ENCODE results near the gene TBX21.
A peak's percentile ranks its signal among the peaks of the same experiment; 100 is the strongest.

The TBX21 gene

DNA sequence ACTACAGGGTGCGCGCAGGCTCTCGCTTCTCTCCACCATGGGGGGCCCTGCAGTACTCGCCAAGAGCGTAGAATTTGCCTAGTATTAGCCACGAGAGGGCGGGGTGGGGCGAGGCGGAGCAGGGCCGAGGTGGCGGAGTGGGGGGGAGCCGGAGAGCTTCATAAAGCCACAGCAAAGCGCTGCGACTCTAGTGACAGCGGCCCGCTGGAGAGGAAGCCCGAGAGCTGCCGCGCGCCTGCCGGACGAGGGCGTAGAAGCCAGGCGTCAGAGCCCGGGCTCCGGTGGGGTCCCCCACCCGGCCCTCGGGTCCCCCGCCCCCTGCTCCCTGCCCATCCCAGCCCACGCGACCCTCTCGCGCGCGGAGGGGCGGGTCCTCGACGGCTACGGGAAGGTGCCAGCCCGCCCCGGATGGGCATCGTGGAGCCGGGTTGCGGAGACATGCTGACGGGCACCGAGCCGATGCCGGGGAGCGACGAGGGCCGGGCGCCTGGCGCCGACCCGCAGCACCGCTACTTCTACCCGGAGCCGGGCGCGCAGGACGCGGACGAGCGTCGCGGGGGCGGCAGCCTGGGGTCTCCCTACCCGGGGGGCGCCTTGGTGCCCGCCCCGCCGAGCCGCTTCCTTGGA is at the start of gene TBX21:
TSS of gene TBX21 (plus strand) at position 190 of the 627 bp plus-strand sequence. CDS start at position 409, 219 bp downstream.
- DNase-seq (ENCODE audit: low spot score) = peak; percentile 25

DNA sequence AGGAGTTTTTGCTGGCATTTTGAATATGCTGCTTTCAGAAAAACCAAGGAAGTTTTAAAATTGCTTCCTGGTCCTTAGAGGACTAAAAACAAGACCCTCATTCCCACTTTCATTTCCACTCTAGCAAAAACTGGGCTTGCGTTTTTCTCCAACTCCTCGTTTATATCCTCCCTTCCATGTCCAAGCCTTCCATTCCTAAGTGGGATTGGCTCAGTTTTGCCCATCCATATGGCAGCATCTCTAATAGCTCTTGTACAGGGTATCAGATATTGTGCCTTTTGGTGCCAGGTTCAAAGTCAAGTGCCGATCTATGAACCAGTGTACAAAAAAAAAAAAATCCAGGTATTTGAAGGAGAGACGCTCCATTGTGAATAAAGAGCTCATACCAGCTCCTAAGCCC is 49.0 kb upstream of the TBX21 start:
- DNase-seq (ENCODE audit: low spot score) = no peak

DNA sequence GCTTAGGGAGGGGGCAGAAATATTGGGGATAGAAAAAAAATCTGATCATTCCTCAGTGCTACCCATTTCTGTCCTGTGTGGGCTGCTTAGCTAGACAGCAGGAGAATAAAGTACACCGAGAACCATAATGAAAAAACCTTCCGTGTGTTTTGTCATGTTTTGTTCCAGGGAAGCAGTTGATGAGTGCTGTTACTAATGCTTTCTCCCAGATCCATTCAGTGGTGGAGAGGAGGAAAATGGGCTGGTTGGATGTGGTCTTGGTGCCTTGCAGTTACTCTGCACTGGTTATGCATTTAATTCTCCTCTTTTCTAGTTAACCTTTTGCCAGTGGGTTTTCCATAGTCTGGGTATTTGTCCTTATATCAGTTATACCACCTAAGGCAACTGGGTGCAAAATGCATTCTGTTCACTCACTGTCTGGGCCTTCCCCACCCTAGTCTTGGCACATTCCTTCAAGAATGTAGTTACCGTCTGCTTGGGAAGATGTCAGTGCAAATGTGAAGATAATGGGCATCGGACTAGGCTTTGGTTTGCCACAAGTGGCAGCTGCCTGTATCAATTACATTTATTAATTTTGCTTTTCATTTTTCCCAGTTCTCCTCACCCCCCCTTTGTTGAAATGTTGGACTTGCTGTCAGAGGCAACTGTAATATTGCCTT is 48.4 kb upstream of the TBX21 start:
- no peak for DNase-seq (ENCODE audit: low spot score)

DNA sequence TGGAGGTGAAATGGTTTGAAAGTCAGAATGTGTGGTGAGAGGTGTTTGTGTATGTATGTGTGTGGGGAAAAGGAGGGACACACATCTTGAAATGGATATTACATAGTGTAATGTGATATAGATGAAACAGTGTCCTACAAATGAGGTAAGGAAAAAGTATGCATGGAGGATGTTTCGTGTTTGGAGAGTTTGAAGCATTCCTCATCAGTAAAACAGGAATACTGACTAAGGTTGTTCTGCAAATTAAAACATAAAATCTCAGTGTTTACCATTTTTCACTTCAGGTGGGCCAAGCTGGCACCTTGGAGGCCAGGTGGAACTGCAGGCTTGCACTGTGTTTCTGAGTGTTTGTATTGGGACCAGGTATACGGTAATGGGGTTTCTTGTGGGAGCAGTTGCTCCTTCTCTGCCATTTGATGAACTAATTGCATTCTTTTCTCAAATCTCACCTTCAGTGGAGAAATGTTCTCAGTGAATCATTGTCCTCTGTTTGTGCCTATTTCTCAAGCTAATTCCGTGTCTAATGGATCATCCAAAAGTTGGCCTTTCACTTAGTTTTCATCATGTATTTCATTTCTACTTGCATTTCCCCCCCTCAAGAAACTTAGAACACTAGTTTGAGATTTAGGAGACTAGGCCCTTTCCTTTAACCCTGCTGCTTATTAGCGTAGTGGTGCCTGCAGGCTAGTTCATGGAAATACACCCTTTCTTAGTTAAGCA is 47.3 kb upstream of the TBX21 start:
- DNase-seq (ENCODE audit: low spot score) = no peak

DNA sequence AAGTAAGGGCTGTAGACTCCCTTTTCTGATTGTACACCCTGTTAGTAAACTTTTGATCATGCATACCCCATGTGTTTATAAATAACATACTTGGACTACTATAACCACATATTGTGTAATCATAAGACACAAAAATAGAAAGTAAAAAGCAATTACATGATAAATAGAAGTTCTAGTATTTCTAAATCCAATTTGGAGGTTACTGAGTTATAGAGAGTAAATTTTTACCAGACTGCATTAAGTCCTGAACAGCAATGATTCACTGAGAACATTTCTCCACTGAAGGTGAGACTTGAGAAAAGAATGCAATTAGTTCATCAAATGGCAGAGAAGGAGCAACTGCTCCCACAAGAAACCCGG is 46.8 kb upstream of the TBX21 start:
- no peak for DNase-seq (ENCODE audit: low spot score)

GRCh38 chr17:47686664-47687327 is 46.2 kb upstream of the TBX21 start:
- no peak for DNase-seq (ENCODE audit: low spot score)

GRCh38 chr17:47687328-47687690 is 45.7 kb upstream of the TBX21 start:
- no peak for DNase-seq (ENCODE audit: low spot score)

- peak; percentile 43 for DNase-seq (ENCODE audit: low spot score)
These were observed 45.3 kb upstream of the TBX21 start for GRCh38 chr17:47687748-47688147.

DNA sequence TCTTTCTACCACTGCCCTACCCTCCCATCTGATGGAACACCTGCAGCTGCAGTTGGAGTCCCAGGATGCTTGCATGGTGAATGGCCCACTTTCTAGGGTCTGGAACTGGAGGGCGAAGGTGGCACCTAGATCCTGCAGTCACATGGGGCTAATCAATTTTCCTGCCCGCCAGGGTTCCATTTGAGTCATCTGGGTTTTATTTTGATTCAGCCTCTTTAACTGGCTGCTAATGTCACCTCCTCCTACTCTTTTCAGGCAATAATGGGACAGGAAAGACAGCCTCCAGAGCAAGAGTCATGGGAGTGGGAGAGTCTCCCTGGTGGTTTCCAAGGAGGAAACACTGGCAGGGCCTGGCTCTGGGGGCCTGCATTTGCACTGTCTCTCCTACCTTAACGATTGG is 42.9 kb upstream of the TBX21 start:
- no peak for DNase-seq (ENCODE audit: low spot score)

DNA sequence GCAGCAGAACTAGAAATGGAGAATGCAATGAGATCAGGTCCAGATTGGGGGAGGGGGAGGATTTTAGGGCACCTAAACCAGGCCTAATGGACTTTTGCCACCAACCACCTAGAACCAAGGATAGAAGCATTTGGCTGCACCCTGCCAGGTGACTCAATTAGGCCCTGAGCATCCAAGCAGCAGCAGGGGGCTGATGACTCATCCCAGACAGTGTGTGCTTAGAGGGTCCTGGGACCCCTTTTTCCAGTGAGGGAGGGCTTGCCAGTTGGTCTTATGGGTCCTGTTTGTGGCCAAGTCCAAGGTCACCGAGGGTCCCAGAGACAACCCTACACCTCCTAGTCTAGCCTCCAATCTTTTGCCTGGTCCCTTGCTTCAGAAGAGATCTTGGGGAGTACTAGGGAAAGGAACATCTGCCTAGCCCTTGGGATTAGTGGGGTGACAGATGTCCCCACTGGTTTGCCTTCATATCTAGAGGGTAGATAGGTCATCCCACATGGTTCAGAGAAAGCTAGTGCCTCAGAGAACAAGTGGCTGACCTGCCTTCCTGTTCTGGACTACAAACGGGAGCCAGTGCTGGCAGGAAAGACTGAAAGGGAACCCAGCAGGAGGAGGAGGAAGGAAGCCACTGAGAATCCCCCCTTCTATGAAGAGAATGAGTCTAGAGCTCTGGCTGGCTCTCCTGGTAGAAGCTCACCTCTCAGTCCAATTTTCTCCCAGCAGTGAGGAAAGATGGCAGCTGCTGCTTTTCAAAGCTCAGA is 40.7 kb upstream of the TBX21 start:
- DNase-seq (ENCODE audit: low spot score) = no peak

DNA sequence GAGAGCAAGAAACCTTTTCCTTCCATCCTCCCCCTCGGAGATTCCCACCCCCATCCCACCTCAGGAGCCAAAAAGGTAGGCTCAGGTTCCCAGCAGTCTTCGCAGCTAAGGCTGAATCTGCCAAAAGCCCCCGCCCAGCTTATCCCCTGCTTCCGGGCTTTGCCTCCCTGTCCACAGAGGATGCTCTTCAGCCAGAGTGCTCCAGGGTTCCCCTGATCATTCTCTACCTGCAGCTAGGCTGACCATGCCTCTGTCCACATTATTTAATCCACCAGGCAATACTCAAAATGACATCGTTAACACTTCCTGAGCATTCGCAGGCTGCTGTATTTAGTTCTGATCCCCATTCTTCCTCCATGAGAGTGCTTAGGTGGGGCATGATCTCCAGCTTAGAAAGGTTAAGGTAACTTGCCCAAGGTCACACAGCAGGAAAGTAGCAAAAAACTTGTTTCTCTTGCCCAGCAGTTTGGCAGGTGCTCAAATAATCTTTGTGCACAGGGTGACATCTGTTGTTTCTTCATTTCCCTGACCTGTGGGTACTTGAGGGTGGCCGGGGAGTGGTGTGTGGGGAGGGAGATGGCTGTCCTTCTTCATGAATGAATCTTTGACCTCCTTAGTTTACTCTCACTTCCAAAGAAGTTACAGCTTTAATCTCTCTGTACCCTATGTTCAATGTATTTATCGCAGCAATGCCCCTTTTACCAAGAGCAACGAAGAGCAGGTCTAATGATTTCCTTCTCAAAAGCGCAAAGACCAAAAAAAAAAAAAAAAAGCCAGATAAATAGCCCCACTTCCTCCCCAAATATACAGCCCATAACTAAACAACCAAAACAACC is 39.9 kb upstream of the TBX21 start:
- no peak for DNase-seq (ENCODE audit: low spot score)

- DNase-seq (ENCODE audit: low spot score) = peak; percentile 70
These were observed 39.1 kb upstream of the TBX21 start, which contains the start of gene TBKBP1 for GRCh38 chr17:47693731-47694580. Gene TBKBP1, plus strand, starts transcription at chr17:47694161. Its CDS starts 1,952 bp downstream, at chr17:47696113.

GRCh38 chr17:47694581-47695428 is 38.2 kb upstream of the TBX21 start:
- peak; percentile 56 for DNase-seq (ENCODE audit: low spot score)

DNA sequence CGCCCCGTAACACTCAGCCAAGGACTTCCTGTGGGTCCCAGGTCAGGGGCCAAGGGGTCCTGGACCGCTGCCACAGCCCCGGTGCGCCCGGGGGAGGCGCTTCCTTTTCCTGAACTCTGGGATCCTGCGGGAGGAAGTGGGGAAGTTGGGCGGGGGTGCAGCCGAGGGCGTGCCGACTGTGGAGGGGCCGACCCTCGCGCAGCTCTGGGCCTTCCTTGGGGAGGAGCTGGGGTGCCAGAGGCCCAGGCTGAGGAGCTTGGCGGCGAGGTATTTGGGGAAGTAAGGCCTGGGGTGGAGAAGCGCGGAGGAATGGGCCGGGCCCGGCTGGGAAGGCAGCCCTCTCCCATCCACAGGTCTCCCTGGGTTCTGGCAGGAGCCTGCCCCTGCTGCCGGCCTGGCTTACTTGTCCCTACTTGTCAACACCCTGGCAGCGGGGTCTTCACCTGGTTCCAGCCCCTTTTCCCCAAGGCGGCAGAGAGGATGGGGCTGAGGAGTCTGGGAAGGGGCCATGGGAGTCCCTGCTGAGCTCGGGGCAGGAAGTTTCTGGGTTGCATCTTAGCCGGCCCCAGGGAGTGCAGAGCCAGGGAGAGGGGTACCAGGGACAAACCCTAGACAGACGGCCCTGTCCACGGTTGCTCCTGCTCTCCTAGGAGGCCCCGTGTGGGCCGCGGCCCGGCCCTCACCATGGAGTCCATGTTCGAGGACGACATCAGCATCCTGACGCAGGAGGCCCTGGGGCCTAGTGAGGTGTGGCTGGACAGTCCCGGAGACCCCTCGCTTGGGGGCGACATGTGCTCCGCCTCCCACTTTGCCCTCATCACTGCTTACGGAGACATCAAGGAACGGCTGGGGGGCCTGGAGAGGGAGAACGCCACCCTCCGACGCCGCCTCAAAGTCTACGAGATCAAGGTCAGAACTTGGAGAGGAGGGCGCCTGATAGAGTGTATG is 37.3 kb upstream of the TBX21 start:
- peak; percentile 40 for DNase-seq (ENCODE audit: low spot score)

- no peak for DNase-seq (ENCODE audit: low spot score)
These were observed 36.1 kb upstream of the TBX21 start for GRCh38 chr17:47696717-47697642.

DNA sequence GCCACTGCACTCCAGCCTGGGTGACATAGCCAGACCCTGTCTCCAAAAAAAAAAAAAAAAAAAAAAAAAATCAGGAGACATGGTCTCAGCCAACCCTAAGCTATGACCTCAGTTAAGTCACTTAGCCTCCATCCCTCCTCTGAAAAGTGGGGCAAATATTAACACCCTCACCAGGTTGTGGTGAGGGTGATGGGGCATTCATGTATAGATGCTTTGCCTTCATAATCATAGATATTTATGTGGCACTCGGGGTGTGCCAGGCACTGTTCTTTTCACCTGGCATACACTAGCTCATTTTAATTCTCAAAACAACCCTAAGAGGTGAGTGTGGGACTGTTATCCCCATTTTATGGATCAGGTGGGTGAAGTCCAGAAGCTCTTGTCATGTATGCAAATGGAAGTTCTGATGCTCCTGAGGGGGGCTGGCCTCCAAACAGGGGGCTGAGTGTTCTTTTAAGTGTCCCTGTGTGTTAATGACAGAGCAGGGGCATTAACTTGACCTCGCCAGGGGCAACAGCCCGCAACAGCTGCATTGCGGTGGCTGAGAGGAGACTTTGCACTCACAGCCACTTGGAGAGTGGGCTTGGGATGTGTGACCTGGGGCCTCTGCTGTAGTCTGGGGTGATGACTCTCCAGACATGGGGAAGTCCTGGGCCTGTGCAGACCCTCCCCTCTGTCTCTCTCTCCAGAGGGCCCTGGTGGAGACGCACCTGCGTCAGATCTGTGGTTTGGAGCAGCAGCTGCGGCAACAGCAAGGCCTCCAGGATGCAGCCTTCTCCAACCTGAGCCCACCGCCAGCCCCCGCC is 34.9 kb upstream of the TBX21 start:
- no peak for DNase-seq (ENCODE audit: low spot score)
